Kidney epithelial cell (primary cell): ENCODE results near the gene SERBP1. TPM values are rescaled to one million over a fixed set of nuclear protein-coding genes. Genes with fewer than 3 reads are reported as not detected.

Experiments used
- DNase-seq: peaks from one replicate; pipeline ENCODE4 v3.0.0-alpha.2; 2010; ENCODE audit warnings: low read depth
- H3K27me3 ChIP-seq: 2 replicates; pipeline ENCODE4 v1.6.0; 2011; ENCODE audit warnings: low read length; ENCODE audit not compliant: control insufficient read depth, insufficient read depth
- H3K36me3 ChIP-seq: 2 replicates; pipeline ENCODE4 v1.5.1; 2011; ENCODE audit warnings: low read length; ENCODE audit not compliant: control insufficient read depth, insufficient read depth
- H3K4me3 ChIP-seq: 2 replicates; pipeline ENCODE4 v1.5.1; 2011; ENCODE audit warnings: low read depth, mild to moderate bottlenecking, control low read depth, low read length
- total RNA-seq: library from RNA; depleted of rRNA; stranded (reverse); fragments of >200 nt; gene quantifications from 2 replicates; pipeline ENCODE4 v1.2.3, GENCODE V29; 2015
- TF ChIP-seq, protein P1 (sequence below): IDR thresholded peaks from 2 replicates; pipeline ENCODE4 v1.5.1; 2011; ENCODE audit warnings: mild to moderate bottlenecking, moderate library complexity, low read length, control low read depth, inconsistent platforms; ENCODE audit not compliant: insufficient read depth, poor library complexity, severe bottlenecking

Gene SERBP1
- total RNA-seq, 1 donor from 2014 or later = 234 TPM

DNA sequence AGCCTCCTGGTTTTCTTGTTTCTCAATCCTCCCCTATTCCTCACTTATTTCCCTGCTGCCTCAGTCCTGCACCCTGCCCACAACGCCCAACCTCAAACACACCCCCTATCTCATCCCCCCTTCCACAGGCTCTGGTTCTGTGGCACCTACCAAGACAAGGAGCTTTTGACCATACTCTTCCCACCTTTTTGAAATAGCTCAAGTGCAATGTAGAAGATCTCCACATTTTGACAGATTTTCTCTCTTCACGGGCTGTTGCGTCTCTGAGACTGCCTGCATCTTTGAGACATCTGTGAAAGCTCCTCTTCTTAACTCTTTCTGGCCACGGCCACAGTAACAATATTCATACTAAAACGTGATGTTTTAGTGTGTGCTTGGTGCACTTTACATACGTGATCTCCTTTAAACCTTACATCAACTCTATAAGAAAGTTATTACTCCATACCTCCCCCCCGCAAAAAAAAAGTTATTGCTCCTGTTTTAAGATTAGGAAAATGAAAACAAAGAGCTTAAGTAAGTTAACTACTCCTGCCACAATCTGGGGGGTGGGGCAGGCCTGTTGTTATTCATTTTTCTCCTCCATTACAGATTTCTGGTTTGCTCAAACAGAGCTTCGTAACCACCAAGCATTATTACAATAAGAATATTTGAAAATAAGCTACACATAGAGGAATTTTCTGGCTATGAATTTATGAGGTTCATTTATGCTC is 1.8 kb upstream of the SERBP1 start:
- Histone ChIP-seq H3K27me3 (no peaks in the 10 kb centered on the region), H3K36me3 (no peaks in the 10 kb centered on the region), H3K4me3 (no peak overlapping the region)
- no peak for DNase-seq
- TF ChIP-seq, protein P1, sequence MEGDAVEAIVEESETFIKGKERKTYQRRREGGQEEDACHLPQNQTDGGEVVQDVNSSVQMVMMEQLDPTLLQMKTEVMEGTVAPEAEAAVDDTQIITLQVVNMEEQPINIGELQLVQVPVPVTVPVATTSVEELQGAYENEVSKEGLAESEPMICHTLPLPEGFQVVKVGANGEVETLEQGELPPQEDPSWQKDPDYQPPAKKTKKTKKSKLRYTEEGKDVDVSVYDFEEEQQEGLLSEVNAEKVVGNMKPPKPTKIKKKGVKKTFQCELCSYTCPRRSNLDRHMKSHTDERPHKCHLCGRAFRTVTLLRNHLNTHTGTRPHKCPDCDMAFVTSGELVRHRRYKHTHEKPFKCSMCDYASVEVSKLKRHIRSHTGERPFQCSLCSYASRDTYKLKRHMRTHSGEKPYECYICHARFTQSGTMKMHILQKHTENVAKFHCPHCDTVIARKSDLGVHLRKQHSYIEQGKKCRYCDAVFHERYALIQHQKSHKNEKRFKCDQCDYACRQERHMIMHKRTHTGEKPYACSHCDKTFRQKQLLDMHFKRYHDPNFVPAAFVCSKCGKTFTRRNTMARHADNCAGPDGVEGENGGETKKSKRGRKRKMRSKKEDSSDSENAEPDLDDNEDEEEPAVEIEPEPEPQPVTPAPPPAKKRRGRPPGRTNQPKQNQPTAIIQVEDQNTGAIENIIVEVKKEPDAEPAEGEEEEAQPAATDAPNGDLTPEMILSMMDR = no peak

DNA sequence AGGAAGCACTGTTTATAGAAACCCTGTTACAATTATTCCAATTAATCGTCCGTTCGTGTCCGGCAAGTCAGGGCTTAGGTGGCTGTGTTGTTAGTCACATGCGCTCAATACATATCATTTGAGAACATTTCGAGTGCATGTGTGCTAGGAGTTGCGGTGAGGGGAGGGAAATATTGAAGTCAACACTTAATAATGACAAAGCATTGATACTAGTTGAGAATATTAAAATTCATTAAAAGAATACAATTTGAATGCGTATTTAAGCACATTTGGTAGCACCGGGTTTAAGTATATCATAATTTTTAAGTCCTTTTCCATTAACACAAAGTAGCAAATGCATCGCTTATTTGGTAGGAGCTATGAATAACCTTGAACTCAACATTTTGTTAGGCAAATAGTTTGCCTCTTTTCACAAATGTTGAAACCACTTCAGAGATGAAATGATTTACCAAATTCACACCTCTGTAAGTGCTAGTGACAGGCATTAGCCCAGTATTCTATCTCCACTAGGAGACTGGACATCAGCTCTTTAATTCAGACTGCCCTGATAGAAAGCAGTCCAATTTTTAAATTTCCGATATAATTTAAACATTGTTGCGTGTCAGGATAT is 1.1 kb upstream of the SERBP1 start:
- TF ChIP-seq, protein P1 = no peak
- Histone ChIP-seq H3K27me3 (no peaks in the 10 kb centered on the region), H3K36me3 (no peaks in the 10 kb centered on the region), H3K4me3 (peak overlapping the region; percentile 88)
- no peak for DNase-seq

DNA sequence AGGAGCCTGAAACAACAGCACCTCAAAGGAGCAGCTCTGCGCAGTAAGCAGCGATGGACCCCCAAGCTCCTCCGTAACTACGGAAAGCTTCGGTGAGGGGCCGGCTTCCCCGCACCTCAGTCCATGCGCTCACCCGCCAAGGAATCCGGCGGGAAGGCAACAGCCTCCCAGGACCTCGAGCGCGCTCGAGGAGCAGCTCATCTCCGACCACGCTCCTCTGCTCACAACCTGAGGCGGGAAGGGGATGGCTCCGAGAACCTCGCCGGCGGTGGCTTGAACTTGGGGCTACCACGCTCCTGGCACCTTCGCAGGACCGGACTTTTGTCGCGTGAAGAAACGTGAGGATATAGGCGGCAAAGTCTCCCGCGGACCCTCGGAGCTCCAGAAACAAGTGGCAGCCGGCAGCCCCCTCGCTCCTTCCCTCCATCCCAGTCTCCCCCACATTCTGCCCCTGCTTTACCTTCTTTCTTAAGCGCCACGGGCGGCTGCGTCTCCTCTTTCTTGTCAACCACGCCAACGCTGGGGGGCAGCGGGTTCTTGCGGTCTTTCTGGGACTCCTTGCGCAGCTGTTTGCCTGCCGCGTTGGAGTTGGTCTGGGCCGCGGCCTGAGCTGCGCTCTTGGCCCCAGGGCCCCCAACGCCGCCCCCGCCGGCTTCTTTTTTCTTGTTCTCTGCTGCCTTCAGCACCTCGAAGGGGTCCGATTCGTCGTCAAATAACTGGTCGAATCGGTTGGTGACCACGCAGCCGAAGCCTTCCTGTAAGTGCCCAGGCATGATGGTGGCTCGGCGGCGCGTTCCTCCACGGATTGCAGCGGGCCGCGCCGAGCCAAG is 459 bp downstream of the SERBP1 start:
- Histone ChIP-seq H3K27me3 (no peaks in the 10 kb centered on the region), H3K36me3 (peaks cover 2% of the 10 kb centered on the region), H3K4me3 (peak overlapping the region; percentile 88)
- TF ChIP-seq, protein P1 = no peak
- DNase-seq = no peak

DNA sequence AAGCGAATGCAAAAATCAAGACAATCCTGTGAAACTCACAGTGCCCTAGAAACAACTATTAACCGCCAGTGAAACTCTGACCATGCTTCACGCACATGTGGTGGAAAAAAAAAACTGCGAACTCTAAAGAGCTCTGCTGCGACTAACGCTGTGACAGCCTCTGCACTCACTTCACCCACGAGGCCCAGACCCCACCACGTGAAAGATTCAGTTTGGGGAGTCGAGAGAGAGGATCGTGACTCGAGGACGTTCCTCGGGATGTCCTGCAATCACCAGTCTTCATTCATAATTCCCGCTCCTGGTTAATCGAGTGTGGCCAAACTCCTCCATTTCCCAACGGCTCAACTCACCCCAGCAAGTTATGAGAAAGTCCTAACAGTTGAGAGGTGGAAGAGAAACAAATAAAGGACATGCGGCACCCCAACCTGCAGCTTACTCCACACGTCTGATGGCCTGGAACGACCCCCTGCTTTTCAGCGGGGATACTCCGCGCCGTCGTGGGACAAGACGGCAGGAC is 1.1 kb downstream of the SERBP1 start:
- TF ChIP-seq, protein P1 = no peak
- DNase-seq = no peak
- Histone ChIP-seq H3K27me3 (no peaks in the 10 kb centered on the region), H3K4me3 (peak overlapping the region; percentile 88), H3K36me3 (peaks cover 2% of the 10 kb centered on the region)

DNA sequence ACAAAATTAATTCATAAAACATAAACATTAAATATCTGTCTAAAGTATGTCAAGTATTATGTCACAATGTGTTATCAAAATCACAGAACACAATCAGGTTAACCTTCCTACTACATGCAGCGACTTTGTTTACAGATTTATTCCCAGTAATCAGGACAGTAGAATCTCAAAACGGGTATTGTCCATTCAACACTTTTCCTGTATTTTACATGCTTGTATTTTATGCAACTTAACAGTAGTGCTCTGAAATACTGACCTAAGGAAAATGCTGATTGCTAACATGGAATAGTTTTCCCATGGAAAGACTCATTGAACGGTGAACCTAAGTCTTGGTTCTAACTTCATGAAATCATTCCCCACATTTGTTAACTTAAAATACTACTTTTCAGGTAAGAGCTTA is 2.3 kb downstream of the SERBP1 start:
- no peak for DNase-seq
- H3K36me3 ChIP-seq = peaks cover 2% of the 10 kb centered on the region

More for the DNA sequence above, 2.3 kb downstream of the SERBP1 start:
- TF ChIP-seq, protein P1 = no peak
- peak overlapping the region; percentile 88 for H3K4me3 ChIP-seq
- no peaks in the 10 kb centered on the region for H3K27me3 ChIP-seq
